Choroid plexus epithelial cell (primary cell): ENCODE results near the gene TIMM10.

Experiments used
- DNase-seq: peaks from one replicate; pipeline ENCODE4 v3.0.0-alpha.2; 2010; ENCODE audit warnings: low read depth
- H3K4me3 ChIP-seq: 2 replicates; pipeline ENCODE4 v1.5.1; 2011; ENCODE audit warnings: low read depth, mild to moderate bottlenecking, control low read depth, low read length, moderate library complexity
- CTCF ChIP-seq: conservative IDR thresholded peaks from 2 replicates; pipeline ENCODE4 v1.5.1; 2011; ENCODE audit warnings: low read depth, mild to moderate bottlenecking, control low read depth, inconsistent platforms, low read length, moderate library complexity

The TIMM10 gene

DNA sequence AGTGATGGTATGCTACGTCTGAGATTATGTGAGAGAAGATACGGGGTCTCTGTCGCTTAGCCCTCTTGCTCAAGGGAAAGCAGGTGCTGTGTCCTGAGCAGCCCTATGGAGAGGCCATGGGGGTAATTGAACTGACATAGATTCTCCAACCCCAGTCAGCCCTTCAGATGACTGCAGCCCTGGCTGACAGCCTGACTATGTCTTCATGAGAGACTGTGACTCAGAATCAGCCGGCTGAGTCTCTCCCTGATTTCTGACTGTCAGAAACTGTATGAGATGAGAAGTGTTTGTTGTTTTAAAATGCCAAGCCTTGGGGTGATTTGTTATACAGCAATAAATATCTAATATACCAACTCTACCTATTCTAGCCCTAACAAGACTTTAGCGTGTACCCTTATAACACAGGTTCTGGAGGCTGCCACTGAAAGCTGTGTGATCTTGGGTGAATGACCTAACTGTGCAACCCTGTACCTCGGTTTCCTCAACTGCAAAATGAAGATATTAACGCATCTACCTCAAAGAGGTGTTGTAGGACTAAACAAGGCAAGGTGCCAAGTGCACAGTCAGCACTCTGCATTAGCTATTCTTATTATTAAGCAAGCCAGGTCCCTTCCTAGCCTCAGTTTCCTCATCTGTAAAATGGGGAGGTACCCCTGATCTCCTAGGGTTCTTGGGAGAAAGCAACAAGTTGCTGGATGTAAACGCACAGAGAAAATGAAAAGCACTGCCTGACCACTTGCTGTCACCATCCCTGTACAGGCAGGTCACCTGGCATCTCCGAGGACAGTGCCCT, 39.9 kb downstream of the TIMM10 start:
- DNase-seq, result peak; percentile 75
- H3K4me3 ChIP-seq, result no peak overlapping the region
- no peak for TF ChIP-seq CTCF

DNA sequence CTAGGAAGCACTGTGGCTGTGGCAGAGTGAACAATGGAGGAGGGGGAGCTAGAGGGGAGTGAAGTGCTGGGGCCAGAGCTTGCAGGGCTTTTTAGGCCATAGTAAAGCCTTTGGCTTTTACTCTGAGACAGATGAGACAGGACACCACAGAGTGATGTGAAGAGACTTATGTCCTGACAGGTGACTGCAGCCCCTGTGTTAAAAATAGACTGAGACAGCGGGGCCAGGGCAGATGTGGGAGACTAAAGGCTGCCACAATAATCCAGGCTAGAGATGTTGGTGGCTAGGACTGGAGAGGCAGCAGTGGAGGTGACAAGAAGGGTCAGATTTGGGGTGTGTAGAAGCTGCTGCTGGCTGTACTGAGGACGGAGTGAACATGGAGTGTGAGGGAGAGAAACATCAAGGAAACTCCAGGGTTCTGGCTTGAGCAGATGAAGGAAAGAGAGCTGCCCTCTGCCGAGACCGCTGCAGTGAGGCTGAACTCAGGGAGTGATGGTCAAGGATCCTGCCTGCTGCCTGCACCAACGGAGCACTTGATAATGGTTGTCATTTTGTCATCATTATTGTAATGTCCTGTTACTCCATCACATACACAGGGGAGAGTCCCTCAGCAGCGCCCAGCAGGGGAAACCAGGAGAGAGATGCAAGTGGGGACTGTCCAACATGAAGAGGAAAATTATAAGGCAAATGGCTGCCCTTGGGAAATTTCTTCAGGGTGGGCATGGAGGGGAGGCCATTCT, 42.5 kb downstream of the TIMM10 start:
- no peak for TF ChIP-seq CTCF
- no peak overlapping the region for H3K4me3 ChIP-seq
- no peak for DNase-seq

GRCh38 chr11:57487021-57487778, 43.4 kb downstream of the TIMM10 start:
- no peak for DNase-seq
- no peak overlapping the region for H3K4me3 ChIP-seq
- TF ChIP-seq CTCF, result no peak

- TF ChIP-seq CTCF, result no peak
- no peak overlapping the region for H3K4me3 ChIP-seq
- peak; percentile 19 for DNase-seq
Observed at GRCh38 chr11:57485217-57485990, 45.1 kb downstream of the TIMM10 start.

DNA sequence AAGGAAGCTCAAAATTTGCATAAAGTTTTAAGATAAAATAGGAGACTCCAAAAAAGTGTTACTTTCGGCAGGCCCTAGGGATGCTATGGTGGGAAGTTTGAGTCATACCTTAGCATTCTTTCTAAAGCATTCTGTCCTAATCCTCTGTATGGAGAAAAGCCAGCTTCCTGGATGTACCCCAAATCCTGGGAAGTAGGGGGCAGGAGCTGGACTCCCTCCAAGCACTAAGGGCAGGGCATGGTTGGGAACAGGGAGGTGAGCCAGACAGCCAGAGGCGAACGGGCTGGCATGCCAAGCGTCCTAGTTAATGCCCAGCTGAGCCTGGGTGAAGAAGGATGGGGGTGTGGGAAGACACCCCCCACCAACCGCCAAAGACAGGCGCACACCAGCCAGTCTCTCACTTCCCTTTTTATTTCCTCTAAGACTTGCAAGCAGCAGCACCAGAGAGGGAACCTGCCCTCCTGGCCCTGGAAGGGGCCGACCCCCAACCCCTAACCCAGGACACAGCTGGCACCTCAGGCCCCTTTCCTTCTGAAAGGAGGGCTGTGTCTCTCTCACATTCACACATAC, 46.3 kb downstream of the TIMM10 start:
- no peak for TF ChIP-seq CTCF
- no peak for DNase-seq
- H3K4me3 ChIP-seq, result no peak overlapping the region

GRCh38 chr11:57483562-57483918, 47.0 kb downstream of the TIMM10 start:
- no peak for DNase-seq
- no peak for TF ChIP-seq CTCF
- no peak overlapping the region for H3K4me3 ChIP-seq
